Measurements from ENCODE around the gene KCNG2. TPM values are rescaled to one million over a fixed set of nuclear protein-coding genes. Genes with fewer than 3 reads are reported as not detected.

The KCNG2 gene
- total RNA-seq, 1 experiment from 2014 or later = not detected

- POLR2A ChIA-PET = no interaction called here
- no peak for DNase-seq (ENCODE audit: low read depth, low spot score)
- CTCF ChIA-PET = no interaction called here
- Histone ChIP-seq H3K4me3 (replicated peaks in 1 of 2; ENCODE audit: low read depth in 1 of 2, low read length in 2 of 2) (no peak overlapping the region), H2AFZ (ENCODE audit: low read depth, low read length, poor library complexity, severe bottlenecking) (no peak overlapping the region), H3K27me3 (ENCODE audit: insufficient read depth, low read length) (no peaks in the 10 kb centered on the region), H3K27ac (ENCODE audit: low read depth, low read length) (no peak overlapping the region), H3K9me3 (ENCODE audit: control insufficient read depth in 1 of 2, insufficient read depth in 1 of 2, low read depth in 1 of 2, low read length in 2 of 2) (no peaks in the 10 kb centered on the region), H3K4me1 (ENCODE audit: control insufficient read depth in 1 of 2, insufficient read depth in 2 of 2, low read length in 2 of 2) (no peaks in the 10 kb centered on the region), H3K9me2 (ENCODE audit: insufficient read depth) (no peaks in the 10 kb centered on the region), H3K36me3 (ENCODE audit: control insufficient read depth in 1 of 2, insufficient read depth in 2 of 2, low read length in 2 of 2) (peaks cover 0 to 13% of the 10 kb centered on the region in 2 experiments; a peak in 1 of 4 replicates), H3K79me2 (ENCODE audit: insufficient read depth, low read length) (peaks cover 3% of the 10 kb centered on the region; the same call in 1 of the 2 replicates), H4K20me1 (ENCODE audit: insufficient read depth) (no peaks in the 10 kb centered on the region), H3K4me2 (ENCODE audit: low read length) (no peak overlapping the region), H3K9ac (ENCODE audit: low read length) (no peak overlapping the region)
- no TSS peak for BruUV-seq (replicated peaks)
- RAD21 ChIA-PET (ENCODE audit: low non-redundant PET in 1 of 2, low total read pairs in 2 of 2, uncharacterized antibody in 2 of 2, unreplicated experiment in 2 of 2) = no interaction called here
- TF ChIP-seq EZH2 (IDR thresholded peaks at IDR 0.05) (no peak), SP1 (IDR thresholded peaks at IDR 0.05; ENCODE audit: low read depth) (no peak), ZNF274 (IDR thresholded peaks at IDR 0.05; ENCODE audit: low read depth, low read length) (no peak), POLR2A (IDR thresholded peaks at IDR 0.05; ENCODE audit: borderline replicate concordance, extremely low read depth, insufficient read depth, insufficient read length) (no peak), ELF1 (IDR thresholded peaks at IDR 0.05; ENCODE audit: borderline replicate concordance, low read depth) (no peak), SRF (IDR thresholded peaks at IDR 0.05; ENCODE audit: low read depth) (no peak), SIN3A (IDR thresholded peaks at IDR 0.05; ENCODE audit: low read depth) (no peak), ZFX (IDR thresholded peaks at IDR 0.05) (no peak), MAX (IDR thresholded peaks at IDR 0.05) (no peak), TCF7L2 (IDR thresholded peaks at IDR 0.05; ENCODE audit: borderline replicate concordance, extremely low read depth, insufficient read depth, insufficient read length) (no peak)
- no peak for ATAC-seq
- intact Hi-C loops (cut with micrococcal nuclease) = no loop called here
Observed at GRCh38 chr18:79905389-79905911, 107.7 kb downstream of the KCNG2 start.

GRCh38 chr18:79905993-79906392 lies 108.3 kb downstream of the KCNG2 start:
- no peak overlapping the region for H3K4me2 ChIP-seq (ENCODE audit: low read length)
- CTCF ChIA-PET = no interaction called here
- no TSS peak for BruUV-seq (replicated peaks)
- H3K27ac ChIP-seq (ENCODE audit: low read depth, low read length) = no peak overlapping the region
- DNase-seq (ENCODE audit: low read depth, low spot score) (no peak), ATAC-seq (no peak)
- TF ChIP-seq CTCF (IDR thresholded peaks at IDR 0.05 in 2 of 3, conservative IDR thresholded peaks at IDR 0.05 in 1 of 3; ENCODE audit: borderline replicate concordance in 1 of 3, insufficient read depth in 1 of 3, low read depth in 2 of 3, low read length in 2 of 3) (no peak), POLR2AphosphoS5 (IDR thresholded peaks at IDR 0.05; ENCODE audit: low read depth, low read length) (no peak), SP1 (IDR thresholded peaks at IDR 0.05; ENCODE audit: low read depth) (no peak), FOSL1 (IDR thresholded peaks at IDR 0.05; ENCODE audit: low read depth) (no peak), ELF1 (IDR thresholded peaks at IDR 0.05; ENCODE audit: borderline replicate concordance, low read depth) (no peak)
- peaks cover 7% of the 10 kb centered on the region; the same call in 1 of the 2 replicates for H3K79me2 ChIP-seq (ENCODE audit: insufficient read depth, low read length)
- H3K27me3 ChIP-seq (ENCODE audit: insufficient read depth, low read length) = no peaks in the 10 kb centered on the region
- H3K36me3 ChIP-seq (ENCODE audit: control insufficient read depth in 1 of 2, insufficient read depth in 2 of 2, low read length in 2 of 2) = peaks cover 0 to 11% of the 10 kb centered on the region in 2 experiments; a peak in 1 of 4 replicates
- RAD21 ChIA-PET (ENCODE audit: low non-redundant PET in 1 of 2, low total read pairs in 2 of 2, uncharacterized antibody in 2 of 2, unreplicated experiment in 2 of 2) = no interaction called here
- H2AFZ ChIP-seq (ENCODE audit: low read depth, low read length, poor library complexity, severe bottlenecking) = no peak overlapping the region
- H4K20me1 ChIP-seq (ENCODE audit: insufficient read depth) = no peaks in the 10 kb centered on the region
- no peak overlapping the region for H3K9ac ChIP-seq (ENCODE audit: low read length)
- no peaks in the 10 kb centered on the region for H3K9me3 ChIP-seq (ENCODE audit: control insufficient read depth in 1 of 2, insufficient read depth in 1 of 2, low read depth in 1 of 2, low read length in 2 of 2)
- H3K4me1 ChIP-seq (ENCODE audit: control insufficient read depth in 1 of 2, insufficient read depth in 2 of 2, low read length in 2 of 2) = no peaks in the 10 kb centered on the region
- no peak overlapping the region for H3K4me3 ChIP-seq (replicated peaks in 1 of 2; ENCODE audit: low read depth in 1 of 2, low read length in 2 of 2)
- H3K9me2 ChIP-seq (ENCODE audit: insufficient read depth) = no peaks in the 10 kb centered on the region
- POLR2A ChIA-PET = no interaction called here
- intact Hi-C loops (cut with micrococcal nuclease) = no loop called here

All from HCT116 (cell line).